H4 (cell line): ENCODE data around the gene AHRR. TPM values are rescaled to one million over a fixed set of nuclear protein-coding genes. Genes with fewer than 3 reads are reported as not detected.
"Not testable (repeated sequence)": the region's sequence is repeated elsewhere in the genome, so short reads cannot be mapped to it uniquely, and the experiment has no call there.

Experiments
- DNase-seq: peaks from one replicate; pipeline ENCODE4 v3.0.0-alpha.2; 2015; ENCODE audit warnings: low spot score
- total RNA-seq: library from RNA; depleted of rRNA; stranded (reverse); fragments of >200 nt; shearing (Covaris generic); gene quantifications from 2 replicates; pipeline ENCODE4 v1.2.3, GENCODE V29; 2014; rRNA removed

AHRR gene
- 10.8 and 12.9 TPM in 2 replicates for total RNA-seq

GRCh38 chr5:321230-321725, at the start of gene AHRR:
TSS of gene AHRR (plus strand) at chr5:321714. CDS start at chr5:343903, 22,189 bp downstream.
- DNase-seq, result no peak

GRCh38 chr5:271828-272167, 49.7 kb upstream of the AHRR start:
- not testable (repeated sequence) for DNase-seq

- not testable (repeated sequence) for DNase-seq
These were observed 48.4 kb upstream of the AHRR start for GRCh38 chr5:273091-273490.

GRCh38 chr5:273491-273890, 48.0 kb upstream of the AHRR start:
- not testable (repeated sequence) for DNase-seq

GRCh38 chr5:274346-274745, 47.2 kb upstream of the AHRR start:
- not testable (repeated sequence) for DNase-seq

GRCh38 chr5:278646-279045, 42.9 kb upstream of the AHRR start:
- DNase-seq, result no peak

GRCh38 chr5:279051-279665, 42.4 kb upstream of the AHRR start:
- not testable (repeated sequence) for DNase-seq

GRCh38 chr5:285991-286557, 35.4 kb upstream of the AHRR start:
- DNase-seq, result no peak

- DNase-seq, result not testable (repeated sequence)
These were observed 31.3 kb upstream of the AHRR start for GRCh38 chr5:290200-290599.

- not testable (repeated sequence) for DNase-seq
These were observed 30.2 kb upstream of the AHRR start for GRCh38 chr5:291345-291744.

- DNase-seq, result not testable (repeated sequence)
These were observed 26.7 kb upstream of the AHRR start for GRCh38 chr5:294788-295187.

GRCh38 chr5:296207-296606, 25.3 kb upstream of the AHRR start:
- not testable (repeated sequence) for DNase-seq

GRCh38 chr5:296954-297353, 24.6 kb upstream of the AHRR start:
- DNase-seq, result peak; percentile 74

GRCh38 chr5:297448-297847, 24.1 kb upstream of the AHRR start:
- DNase-seq, result not testable (repeated sequence)

GRCh38 chr5:297991-298736, 23.4 kb upstream of the AHRR start:
- not testable (repeated sequence) for DNase-seq

- no peak for DNase-seq
These were observed 22.8 kb upstream of the AHRR start for GRCh38 chr5:298737-299125.

GRCh38 chr5:299921-300320, 21.6 kb upstream of the AHRR start:
- DNase-seq, result not testable (repeated sequence)

GRCh38 chr5:300691-301435, 20.7 kb upstream of the AHRR start:
- not testable (repeated sequence) for DNase-seq

GRCh38 chr5:302416-302815, 19.1 kb upstream of the AHRR start:
- not testable (repeated sequence) for DNase-seq

- no peak for DNase-seq
These were observed 18.5 kb upstream of the AHRR start for GRCh38 chr5:302966-303365.

GRCh38 chr5:303741-304140, 17.8 kb upstream of the AHRR start:
- not testable (repeated sequence) for DNase-seq

GRCh38 chr5:305050-305449, 16.5 kb upstream of the AHRR start:
- no peak for DNase-seq
